ENCODE measurements around the gene AJM1.

Gene AJM1

GRCh38 chr9:136799079-136799853, 43.0 kb upstream of the AJM1 start:
- Histone ChIP-seq H2BK15ac (ENCODE audit: low read length) (peak overlapping the region; percentile 85), H3K14ac (ENCODE audit: low read length) (peak overlapping the region; percentile 89), H2BK5ac (ENCODE audit: low read length) (peak overlapping the region; percentile 53), H3K4me1 (ENCODE audit: control insufficient read depth in 2 of 2, insufficient read depth in 1 of 2, low read depth in 1 of 2, low read length in 2 of 2) (peaks cover 20 to 28% of the 10 kb centered on the region in 2 donors), H3K36me3 (replicated peaks in 1 of 2; ENCODE audit: control insufficient read depth in 2 of 2, insufficient read depth in 2 of 2, low read length in 2 of 2) (peaks cover 0 to under 1% of the 10 kb centered on the region in 2 donors), H4K8ac (ENCODE audit: low read depth, low read length) (no peak overlapping the region), H3K4me3 (ENCODE audit: low read length in 2 of 2) (peak overlapping the region in 1 of 2 donors; percentile 83), H3K23ac (ENCODE audit: low read depth, low read length, poor library complexity) (peak overlapping the region; percentile 97), H3K27ac (replicated peaks; ENCODE audit: low read length) (no peak overlapping the region), H3K9me3 (replicated peaks in 1 of 2; ENCODE audit: control insufficient read depth in 2 of 2, insufficient read depth in 1 of 2, low read depth in 1 of 2, low read length in 2 of 2) (peaks cover 0 to 2% of the 10 kb centered on the region in 2 donors), H2AFZ (ENCODE audit: low read length) (peak overlapping the region; percentile 89), H3K18ac (ENCODE audit: low read length) (peak overlapping the region; percentile 97), H3K4ac (ENCODE audit: low read length) (peak overlapping the region; percentile 93), H3K79me1 (ENCODE audit: low read depth, low read length) (no peaks in the 10 kb centered on the region), H3K9ac (ENCODE audit: low read depth, low read length, poor library complexity) (peak overlapping the region; percentile 86), H2BK120ac (ENCODE audit: low read depth, low read length) (no peak overlapping the region), H2AK5ac (ENCODE audit: low read depth, low read length) (peak overlapping the region; percentile 59), H3K4me2 (ENCODE audit: insufficient read depth, low read length, poor library complexity, severe bottlenecking) (peak overlapping the region; percentile 91), H4K91ac (ENCODE audit: low read depth, low read length, poor library complexity) (no peak overlapping the region), H2BK12ac (ENCODE audit: low read length) (peak overlapping the region; percentile 63), H3K27me3 (ENCODE audit: control insufficient read depth in 3 of 3, insufficient read depth in 3 of 3, low read depth in 1 of 3, low read length in 3 of 3) (peaks cover 0 to 14% (median 5%) of the 10 kb centered on the region in 3 experiments)
- no CpG with 5 or more reads among the region's 35 CpGs for WGBS, 2 donors (ENCODE audit: extremely low coverage in 2 of 2, insufficient read length in 2 of 2, insufficient replicate concordance in 1 of 2)
- no peak for DNase-seq (ENCODE audit: low spot score)

GRCh38 chr9:136799854-136800657, 42.2 kb upstream of the AJM1 start:
- H3K14ac ChIP-seq (ENCODE audit: low read length) = peak overlapping the region; percentile 89
- peaks cover 0 to 14% (median 5%) of the 10 kb centered on the region in 3 experiments for H3K27me3 ChIP-seq (ENCODE audit: control insufficient read depth in 3 of 3, insufficient read depth in 3 of 3, low read depth in 1 of 3, low read length in 3 of 3)
- no peak overlapping the region for H2BK120ac ChIP-seq (ENCODE audit: low read depth, low read length)
- no peak overlapping the region for H3K4ac ChIP-seq (ENCODE audit: low read length)
- peak overlapping the region; percentile 86 for H3K9ac ChIP-seq (ENCODE audit: low read depth, low read length, poor library complexity)
- H2AFZ ChIP-seq (ENCODE audit: low read length) = peak overlapping the region; percentile 89
- no peak overlapping the region for H3K27ac ChIP-seq (replicated peaks; ENCODE audit: low read length)
- H4K91ac ChIP-seq (ENCODE audit: low read depth, low read length, poor library complexity) = no peak overlapping the region
- no peak overlapping the region for H4K8ac ChIP-seq (ENCODE audit: low read depth, low read length)
- peaks cover 20 to 28% of the 10 kb centered on the region in 2 donors for H3K4me1 ChIP-seq (ENCODE audit: control insufficient read depth in 2 of 2, insufficient read depth in 1 of 2, low read depth in 1 of 2, low read length in 2 of 2)
- H3K36me3 ChIP-seq (replicated peaks in 1 of 2; ENCODE audit: control insufficient read depth in 2 of 2, insufficient read depth in 2 of 2, low read length in 2 of 2) = peaks cover 0 to 8% of the 10 kb centered on the region in 2 donors
- peak overlapping the region; percentile 94 for H3K4me2 ChIP-seq (ENCODE audit: insufficient read depth, low read length, poor library complexity, severe bottlenecking)
- H3K9me3 ChIP-seq (replicated peaks in 1 of 2; ENCODE audit: control insufficient read depth in 2 of 2, insufficient read depth in 1 of 2, low read depth in 1 of 2, low read length in 2 of 2) = peaks cover 0 to 2% of the 10 kb centered on the region in 2 donors
- H2AK5ac ChIP-seq (ENCODE audit: low read depth, low read length) = peak overlapping the region; percentile 59
- peak overlapping the region; percentile 94 for H2BK12ac ChIP-seq (ENCODE audit: low read length)
- H3K23ac ChIP-seq (ENCODE audit: low read depth, low read length, poor library complexity) = peak overlapping the region; percentile 97
- peak; percentile 93 for DNase-seq (ENCODE audit: low spot score)
- no CpG with 5 or more reads among the region's 63 CpGs for WGBS, 2 donors (ENCODE audit: extremely low coverage in 2 of 2, insufficient read length in 2 of 2, insufficient replicate concordance in 1 of 2)
- no peaks in the 10 kb centered on the region for H3K79me1 ChIP-seq (ENCODE audit: low read depth, low read length)
- peak overlapping the region; percentile 43 to 86 for H3K4me3 ChIP-seq (ENCODE audit: low read length in 2 of 2)
- peak overlapping the region; percentile 97 for H3K18ac ChIP-seq (ENCODE audit: low read length)
- peak overlapping the region; percentile 85 for H2BK15ac ChIP-seq (ENCODE audit: low read length)
- H2BK5ac ChIP-seq (ENCODE audit: low read length) = peak overlapping the region; percentile 53

GRCh38 chr9:136802321-136802720, 40.0 kb upstream of the AJM1 start:
- peaks cover 4% of the 10 kb centered on the region for H3K79me1 ChIP-seq (ENCODE audit: low read depth, low read length)
- H3K9me3 ChIP-seq (replicated peaks in 1 of 2; ENCODE audit: control insufficient read depth in 2 of 2, insufficient read depth in 1 of 2, low read depth in 1 of 2, low read length in 2 of 2) = peaks cover 0 to 2% of the 10 kb centered on the region in 2 donors
- H2BK12ac ChIP-seq (ENCODE audit: low read length) = no peak overlapping the region
- H4K91ac ChIP-seq (ENCODE audit: low read depth, low read length, poor library complexity) = no peak overlapping the region
- no peak overlapping the region for H3K9ac ChIP-seq (ENCODE audit: low read depth, low read length, poor library complexity)
- no peak overlapping the region for H3K18ac ChIP-seq (ENCODE audit: low read length)
- H2AFZ ChIP-seq (ENCODE audit: low read length) = no peak overlapping the region
- no peak overlapping the region for H3K4me2 ChIP-seq (ENCODE audit: insufficient read depth, low read length, poor library complexity, severe bottlenecking)
- no peak overlapping the region for H3K4me3 ChIP-seq (ENCODE audit: low read length in 2 of 2)
- H3K36me3 ChIP-seq (replicated peaks in 1 of 2; ENCODE audit: control insufficient read depth in 2 of 2, insufficient read depth in 2 of 2, low read length in 2 of 2) = peaks cover 4 to 24% of the 10 kb centered on the region in 2 donors
- H3K27ac ChIP-seq (replicated peaks; ENCODE audit: low read length) = no peak overlapping the region
- H3K4me1 ChIP-seq (ENCODE audit: control insufficient read depth in 2 of 2, insufficient read depth in 1 of 2, low read depth in 1 of 2, low read length in 2 of 2) = peaks cover 15 to 22% of the 10 kb centered on the region in 2 donors
- no peak overlapping the region for H4K8ac ChIP-seq (ENCODE audit: low read depth, low read length)
- no peak overlapping the region for H2AK5ac ChIP-seq (ENCODE audit: low read depth, low read length)
- no peak for DNase-seq (ENCODE audit: low spot score)
- peaks cover 0 to 14% (median 5%) of the 10 kb centered on the region in 3 experiments for H3K27me3 ChIP-seq (ENCODE audit: control insufficient read depth in 3 of 3, insufficient read depth in 3 of 3, low read depth in 1 of 3, low read length in 3 of 3)
- no peak overlapping the region for H3K4ac ChIP-seq (ENCODE audit: low read length)
- H2BK120ac ChIP-seq (ENCODE audit: low read depth, low read length) = no peak overlapping the region
- H3K23ac ChIP-seq (ENCODE audit: low read depth, low read length, poor library complexity) = no peak overlapping the region
- WGBS, 2 donors (ENCODE audit: extremely low coverage in 2 of 2, insufficient read length in 2 of 2, insufficient replicate concordance in 1 of 2) = no CpG with 5 or more reads among the region's 6 CpGs
- H2BK5ac ChIP-seq (ENCODE audit: low read length) = no peak overlapping the region
- no peak overlapping the region for H2BK15ac ChIP-seq (ENCODE audit: low read length)
- H3K14ac ChIP-seq (ENCODE audit: low read length) = no peak overlapping the region

Data from neuronal stem cell (in vitro differentiated cells).